GM19043 (cell line): ENCODE measurements around the gene DHRS7.
A peak's percentile ranks its signal among the peaks of the same experiment; 100 is the strongest.

Experiments used
- ATAC-seq: cut with Tn5 transposase; IDR thresholded peaks from one replicate; pipeline ENCODE4 v1.9.1; 2021; ENCODE audit warnings: low read depth; ENCODE audit not compliant: unreplicated experiment

DHRS7 gene, protein sequence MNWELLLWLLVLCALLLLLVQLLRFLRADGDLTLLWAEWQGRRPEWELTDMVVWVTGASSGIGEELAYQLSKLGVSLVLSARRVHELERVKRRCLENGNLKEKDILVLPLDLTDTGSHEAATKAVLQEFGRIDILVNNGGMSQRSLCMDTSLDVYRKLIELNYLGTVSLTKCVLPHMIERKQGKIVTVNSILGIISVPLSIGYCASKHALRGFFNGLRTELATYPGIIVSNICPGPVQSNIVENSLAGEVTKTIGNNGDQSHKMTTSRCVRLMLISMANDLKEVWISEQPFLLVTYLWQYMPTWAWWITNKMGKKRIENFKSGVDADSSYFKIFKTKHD

GRCh38 chr14:60164712-60165546 is at the start of gene DHRS7:
TSS of gene DHRS7 (minus strand) at chr14:60165398. CDS start at chr14:60165309, 89 bp downstream.
- peak; percentile 83 for ATAC-seq

DNA sequence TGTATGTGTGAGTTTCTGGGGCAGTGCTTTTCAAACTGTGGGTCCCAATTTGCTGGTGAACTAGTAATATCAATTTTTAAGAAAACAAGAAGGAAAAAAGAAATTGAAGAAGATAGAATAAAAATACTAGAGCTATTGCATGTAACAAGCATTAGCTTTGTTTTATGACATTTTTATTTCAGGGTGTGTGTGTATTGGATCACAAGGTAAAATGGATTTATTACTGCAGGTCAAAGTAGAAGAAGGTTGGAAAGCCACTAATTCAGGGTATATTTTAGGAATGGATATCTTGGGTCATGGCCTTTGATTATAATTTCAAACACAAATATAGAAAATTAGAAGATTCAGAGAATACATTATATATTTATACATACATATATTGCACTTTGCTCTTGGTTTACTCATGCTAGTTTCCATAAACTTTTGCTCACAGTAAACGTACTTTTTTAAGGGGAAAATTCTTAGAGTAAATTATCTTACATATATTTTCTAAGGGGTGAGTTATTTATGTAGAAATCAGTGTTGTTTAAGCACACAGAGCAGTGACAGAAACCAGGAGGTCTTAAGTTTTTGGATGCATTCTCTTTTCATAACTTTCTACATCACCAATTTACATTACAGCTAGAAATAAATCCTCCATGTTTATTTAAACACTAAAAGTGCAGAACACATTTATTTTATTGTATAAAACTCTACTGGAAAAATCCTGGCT is 49.4 kb upstream of the DHRS7 start:
- ATAC-seq, result no peak

DNA sequence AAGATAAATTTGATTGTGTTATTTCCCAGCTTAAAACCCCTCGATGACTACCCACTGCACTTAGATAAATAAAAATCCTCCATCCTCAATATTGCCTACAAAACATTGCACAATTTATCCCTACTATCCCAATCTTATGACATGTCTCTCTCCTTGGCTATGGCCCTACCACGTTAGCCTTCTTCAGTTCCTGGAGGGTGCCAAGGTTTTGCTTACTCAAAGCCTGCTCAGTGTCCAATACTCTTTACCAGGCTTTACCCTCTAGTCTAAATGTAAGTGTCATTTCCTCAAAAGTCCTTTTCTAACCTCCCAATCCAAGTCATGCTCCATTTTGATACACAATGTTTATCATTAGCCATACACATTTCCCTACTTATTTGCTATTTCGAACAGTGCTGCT is 48.8 kb upstream of the DHRS7 start:
- no peak for ATAC-seq

- peak; percentile 90 for ATAC-seq
Observed at GRCh38 chr14:60212503-60213371, 47.5 kb upstream of the DHRS7 start.

- ATAC-seq, result no peak
Observed at GRCh38 chr14:60211153-60211552, 46.0 kb upstream of the DHRS7 start.

DNA sequence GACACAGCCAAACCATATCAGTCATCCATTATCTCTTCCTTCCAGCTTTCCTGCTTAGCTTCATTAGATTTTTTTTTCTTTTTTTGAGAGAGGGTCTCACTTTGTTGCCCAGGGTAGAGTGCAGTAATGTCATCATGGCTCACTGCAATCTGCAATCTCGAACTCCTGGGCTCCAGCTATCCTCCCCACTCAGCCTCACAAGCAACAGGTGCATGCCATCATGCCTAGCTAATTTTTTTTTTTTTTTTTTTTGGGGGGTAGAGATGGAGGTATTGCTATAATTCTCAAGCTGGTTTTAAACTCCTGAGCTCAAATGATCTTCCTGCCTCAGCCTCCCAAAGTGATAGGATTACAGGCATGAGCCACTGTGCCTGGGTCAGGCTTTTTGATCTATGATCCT is 45.5 kb upstream of the DHRS7 start:
- ATAC-seq, result no peak

- ATAC-seq, result no peak
Observed at GRCh38 chr14:60206837-60207533, 41.8 kb upstream of the DHRS7 start.

- no peak for ATAC-seq
Observed at GRCh38 chr14:60206249-60206670, 41.1 kb upstream of the DHRS7 start.

DNA sequence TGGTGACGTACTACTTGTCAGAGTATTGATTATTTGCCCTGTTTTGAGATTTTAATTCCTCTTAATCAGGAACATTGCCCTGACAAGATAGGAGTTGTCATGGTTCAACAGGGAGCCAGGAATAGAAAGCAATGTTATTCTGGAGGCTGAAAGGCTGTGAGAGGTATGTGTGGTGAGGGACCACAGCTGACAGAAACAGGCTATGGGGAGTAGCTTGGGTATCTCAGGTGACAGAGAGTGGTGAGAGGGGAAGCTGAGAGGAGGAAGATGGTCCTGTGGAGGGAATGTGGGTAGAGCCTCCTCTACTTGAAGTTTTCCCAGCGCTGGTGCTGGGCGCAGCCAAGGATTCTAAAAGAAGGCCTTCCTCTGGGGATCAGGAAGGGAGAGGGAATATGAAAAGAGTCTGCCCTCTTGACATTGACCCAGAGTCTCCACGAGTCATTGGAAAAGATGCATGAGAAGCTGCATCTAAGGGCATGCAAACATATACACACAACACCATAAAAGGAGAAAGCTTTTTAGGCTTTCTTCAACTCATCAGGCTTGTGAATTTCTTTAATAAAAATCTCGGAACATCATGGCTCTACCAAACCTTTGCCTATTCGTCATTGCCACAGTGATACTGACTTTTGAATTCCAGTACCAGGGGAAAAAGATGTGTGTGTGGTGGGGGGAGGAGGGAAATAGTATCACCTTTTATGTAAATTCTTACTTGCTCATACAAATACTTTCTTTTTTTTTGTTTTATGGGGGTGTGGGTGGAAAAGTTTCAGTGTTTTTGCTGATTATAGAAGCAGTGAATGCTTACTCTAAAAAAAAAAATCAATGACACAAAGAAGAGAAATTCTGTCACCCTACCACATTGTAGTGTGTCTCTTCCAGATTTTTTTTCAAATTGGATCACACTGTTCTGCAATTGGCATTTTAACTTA is 39.9 kb upstream of the DHRS7 start:
- peak; percentile 46 for ATAC-seq

GRCh38 chr14:60204104-60204842 is 39.1 kb upstream of the DHRS7 start:
- peak; percentile 76 for ATAC-seq

GRCh38 chr14:60199321-60199720 is 34.1 kb upstream of the DHRS7 start:
- no peak for ATAC-seq

- ATAC-seq, result no peak
Observed at GRCh38 chr14:60197629-60198303, 32.6 kb upstream of the DHRS7 start.

DNA sequence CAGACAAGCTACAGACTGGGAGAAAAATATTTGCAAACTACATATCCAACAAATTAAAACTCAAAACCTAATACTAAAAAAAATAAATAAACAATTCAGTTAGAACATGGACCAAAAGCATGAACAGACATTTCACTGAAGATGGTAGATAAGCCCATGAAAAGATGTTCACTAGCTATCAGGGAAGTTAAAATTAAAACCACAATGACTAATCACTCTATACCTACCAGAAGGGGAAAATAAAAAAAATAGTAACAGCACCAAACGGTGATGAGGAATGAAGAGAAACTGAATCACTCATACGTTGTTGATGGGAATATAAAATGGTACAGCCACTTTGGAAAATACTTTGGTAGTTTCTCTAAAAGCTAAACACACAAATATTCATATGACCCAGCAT is 31.1 kb upstream of the DHRS7 start:
- ATAC-seq, result no peak

GRCh38 chr14:60195179-60195810 is 30.1 kb upstream of the DHRS7 start:
- ATAC-seq, result peak; percentile 82

DNA sequence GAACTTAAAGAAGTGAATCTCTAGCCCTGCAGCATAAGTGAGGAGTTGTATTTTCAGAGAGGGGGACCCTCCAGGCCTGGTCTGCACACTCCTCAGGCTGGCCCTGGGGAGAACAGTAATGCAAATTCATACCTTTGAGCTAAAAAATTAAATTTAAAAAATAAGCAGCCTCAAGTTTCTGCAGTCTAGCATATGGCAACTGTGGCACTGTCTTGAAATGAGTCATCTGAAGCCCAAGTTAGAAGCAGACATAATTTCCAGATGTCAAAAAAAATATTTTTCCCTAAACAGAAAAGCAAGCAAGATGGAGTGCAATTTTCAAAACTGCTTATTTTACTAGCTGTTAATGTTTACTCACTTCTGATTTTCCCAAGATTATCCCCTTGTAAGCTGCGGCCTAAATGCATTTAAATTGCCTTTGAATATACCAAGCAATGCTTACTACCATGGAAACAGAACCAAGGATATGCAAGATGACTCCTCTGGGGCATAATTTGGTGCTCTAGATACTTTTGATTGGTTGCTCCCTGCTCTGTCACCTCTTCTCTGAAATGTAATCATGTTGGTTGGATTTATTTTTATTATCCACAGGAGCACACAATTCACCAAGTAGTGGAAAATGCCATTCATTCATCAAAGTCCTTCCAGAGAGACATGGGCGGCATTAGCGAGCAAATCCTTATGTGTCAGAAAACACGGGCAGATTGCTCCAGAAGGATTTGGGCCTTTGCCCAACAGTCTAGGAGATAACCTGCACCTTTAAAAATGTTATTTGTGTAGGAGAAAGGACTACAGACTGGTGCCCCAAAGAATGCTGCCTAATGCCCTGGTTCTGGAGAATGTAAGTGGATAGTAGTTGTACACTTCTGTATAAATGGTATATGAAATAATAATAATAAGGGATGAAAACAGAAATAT is 25.0 kb upstream of the DHRS7 start:
- no peak for ATAC-seq

- ATAC-seq, result no peak
Observed at GRCh38 chr14:60188696-60189095, 23.5 kb upstream of the DHRS7 start.
